MG63 (cell line): ENCODE measurements around the gene R3HDM4. TPM values are rescaled to one million over a fixed set of nuclear protein-coding genes. Genes with fewer than 3 reads are reported as not detected.
"Not testable (repeated sequence)": the region's sequence is repeated elsewhere in the genome, so short reads cannot be mapped to it uniquely, and the experiment has no call there.

ENCODE experiments used
- DNase-seq: peaks from one replicate; pipeline ENCODE4 v3.0.0-alpha.2; 2020
- H3K27me3 ChIP-seq: fragments of 250-450 bp; sonication (Bioruptor Pico); 2 replicates; pipeline ENCODE4 v1.5.1; 2020; ENCODE audit warnings: mild to moderate bottlenecking, moderate library complexity
- H3K36me3 ChIP-seq: fragments of 250-450 bp; sonication (Bioruptor Pico); 2 replicates; pipeline ENCODE4 v1.5.1; 2020; ENCODE audit warnings: mild to moderate bottlenecking, moderate library complexity
- H3K4me3 ChIP-seq: fragments of 250-450 bp; sonication (Bioruptor Pico); 2 replicates; pipeline ENCODE4 v1.5.1; 2020; ENCODE audit warnings: mild to moderate bottlenecking, moderate library complexity
- H3K9me3 ChIP-seq: fragments of 250-450 bp; sonication (Bioruptor Pico); 2 replicates; pipeline ENCODE4 v1.5.1; 2020; ENCODE audit warnings: mild to moderate bottlenecking, moderate library complexity
- total RNA-seq: library from RNA; depleted of rRNA; stranded (reverse); fragments of >200 nt; shearing (Covaris generic); gene quantifications from 2 replicates; pipeline ENCODE4 v1.2.3, GENCODE V29; 2014; ENCODE audit warnings: low replicate concordance; rRNA removed

R3HDM4 gene
- 6.4 and 9.5 TPM in 2 replicates for total RNA-seq

DNA sequence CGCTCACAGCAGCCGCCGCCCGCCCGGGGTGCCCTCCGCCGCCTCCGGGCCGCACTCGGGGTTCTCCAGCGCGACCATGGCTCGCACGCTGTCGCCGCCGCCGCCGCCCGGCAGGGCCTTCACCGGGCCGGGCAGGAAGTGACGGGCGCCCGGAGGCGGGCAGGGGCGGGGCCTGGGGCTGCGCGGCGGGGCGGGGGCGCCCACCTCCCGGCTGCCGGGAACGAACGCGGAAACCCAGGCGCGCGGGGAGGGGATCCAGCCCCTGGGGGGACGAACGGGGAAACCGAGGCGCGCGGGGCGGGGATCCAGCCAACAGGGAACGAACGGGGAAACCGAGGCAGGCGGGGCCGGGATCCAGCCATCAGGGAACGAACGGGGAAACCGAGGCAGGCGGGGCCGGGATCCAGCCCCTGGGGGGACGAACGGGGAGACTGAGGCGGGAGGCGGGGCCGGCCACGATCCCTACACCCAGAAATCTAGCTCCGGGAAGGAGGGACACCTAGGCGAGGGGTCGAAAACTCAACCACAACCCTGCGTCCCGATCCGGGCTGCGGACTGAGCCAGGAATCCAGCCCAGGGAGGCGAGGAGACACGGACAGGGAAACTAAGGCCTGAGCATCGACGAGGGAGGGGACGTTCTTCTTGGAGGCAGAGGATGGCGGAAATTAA is at the start of gene R3HDM4:
R3HDM4 (minus strand) TSS at position 140 of the 669 bp plus-strand sequence; CDS start at position 78, 62 bp downstream.
- Histone ChIP-seq H3K36me3 (0 out of 2 replicates have a peak, but pooled peaks cover 2% of the 10 kb centered on the region), H3K4me3 (peak within 1 kb of the TSS; percentile 61), H3K9me3 (no peaks in the 10 kb centered on the region), H3K27me3 (no peaks in the 10 kb centered on the region)
- DNase-seq: peak; percentile 69

DNA sequence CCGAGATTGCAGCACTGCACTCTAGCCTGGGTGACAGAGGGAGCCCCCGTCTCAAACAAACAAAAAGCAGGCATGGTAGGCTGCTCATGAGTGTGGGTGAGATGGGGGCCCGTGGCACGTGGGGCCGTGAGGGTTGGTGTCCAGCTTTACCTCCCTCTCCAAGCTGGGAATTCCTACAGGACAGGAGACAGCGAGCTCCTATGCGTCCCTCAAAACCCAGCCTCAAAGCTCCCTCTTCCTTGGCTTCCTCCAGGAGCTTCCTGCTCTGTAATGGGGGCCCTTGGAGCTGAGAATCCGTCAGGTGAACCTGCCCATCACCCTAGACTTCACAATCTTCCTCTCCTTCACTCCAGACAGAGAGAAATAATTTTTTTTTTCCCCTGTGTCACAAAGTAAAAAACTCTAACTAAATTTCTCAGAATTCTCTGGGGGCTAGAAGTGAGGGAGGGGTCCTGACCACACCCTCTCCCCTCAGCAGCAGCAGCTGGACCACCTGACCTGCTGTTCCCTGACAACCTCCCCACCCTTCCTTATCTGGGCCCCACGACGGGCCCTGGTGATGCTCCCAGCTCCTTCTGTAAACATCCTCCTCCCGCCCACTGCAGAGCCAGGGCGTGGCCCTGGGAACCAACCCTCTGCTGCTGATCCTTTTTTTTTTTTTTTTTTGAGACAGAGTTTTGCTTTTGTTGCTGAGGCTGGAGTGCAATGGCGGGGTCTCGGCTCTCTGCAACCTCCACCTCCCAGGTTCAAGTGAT is 49.0 kb upstream of the R3HDM4 start:
- no peaks in the 10 kb centered on the region for H3K9me3 ChIP-seq
- H3K27me3 ChIP-seq: no peaks in the 10 kb centered on the region
- no peak overlapping the region for H3K4me3 ChIP-seq
- DNase-seq: peak; percentile 51
- H3K36me3 ChIP-seq: no peaks in the 10 kb centered on the region

DNA sequence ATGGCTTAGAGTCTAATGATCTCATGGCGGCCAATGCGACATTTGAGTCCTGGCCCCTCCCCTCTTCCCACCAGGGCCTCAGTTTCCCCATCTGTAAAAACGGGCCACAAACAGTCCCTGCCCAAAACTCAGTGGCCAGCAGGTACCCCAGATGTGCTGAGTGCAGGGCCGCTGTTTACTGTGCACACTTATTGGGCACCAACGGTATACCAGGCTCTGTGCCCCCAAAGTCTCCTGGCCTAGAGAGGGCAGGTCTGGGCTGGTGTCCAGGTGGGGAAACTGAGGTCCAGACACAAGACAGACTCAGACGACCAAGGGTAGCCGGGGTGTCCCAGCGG is 47.6 kb upstream of the R3HDM4 start:
- Histone ChIP-seq H3K4me3 (no peak overlapping the region), H3K27me3 (no peaks in the 10 kb centered on the region), H3K9me3 (no peaks in the 10 kb centered on the region), H3K36me3 (no peaks in the 10 kb centered on the region)
- DNase-seq: no peak

DNA sequence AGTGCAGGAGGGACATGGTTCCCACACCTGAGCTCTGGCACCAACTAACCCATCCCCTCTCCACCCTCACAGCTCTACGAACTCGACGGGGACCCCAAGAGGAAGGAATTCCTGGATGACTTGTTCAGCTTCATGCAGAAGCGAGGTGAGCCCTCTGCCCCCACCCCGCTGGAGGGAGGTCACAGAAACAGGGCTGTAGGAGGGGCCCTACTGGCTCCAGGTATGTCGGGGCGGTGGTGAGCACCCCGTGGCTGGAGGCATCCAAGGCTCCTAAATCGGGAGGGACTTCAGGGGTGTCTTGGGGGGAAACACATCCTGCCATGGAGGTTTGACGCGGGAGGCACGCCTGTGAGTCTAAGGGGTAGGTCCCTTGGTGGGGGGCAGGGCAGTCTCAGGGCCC is 47.0 kb upstream of the R3HDM4 start:
- no peaks in the 10 kb centered on the region for H3K27me3 ChIP-seq
- no peaks in the 10 kb centered on the region for H3K36me3 ChIP-seq
- DNase-seq: no peak
- no peaks in the 10 kb centered on the region for H3K9me3 ChIP-seq
- no peak overlapping the region for H3K4me3 ChIP-seq

DNA sequence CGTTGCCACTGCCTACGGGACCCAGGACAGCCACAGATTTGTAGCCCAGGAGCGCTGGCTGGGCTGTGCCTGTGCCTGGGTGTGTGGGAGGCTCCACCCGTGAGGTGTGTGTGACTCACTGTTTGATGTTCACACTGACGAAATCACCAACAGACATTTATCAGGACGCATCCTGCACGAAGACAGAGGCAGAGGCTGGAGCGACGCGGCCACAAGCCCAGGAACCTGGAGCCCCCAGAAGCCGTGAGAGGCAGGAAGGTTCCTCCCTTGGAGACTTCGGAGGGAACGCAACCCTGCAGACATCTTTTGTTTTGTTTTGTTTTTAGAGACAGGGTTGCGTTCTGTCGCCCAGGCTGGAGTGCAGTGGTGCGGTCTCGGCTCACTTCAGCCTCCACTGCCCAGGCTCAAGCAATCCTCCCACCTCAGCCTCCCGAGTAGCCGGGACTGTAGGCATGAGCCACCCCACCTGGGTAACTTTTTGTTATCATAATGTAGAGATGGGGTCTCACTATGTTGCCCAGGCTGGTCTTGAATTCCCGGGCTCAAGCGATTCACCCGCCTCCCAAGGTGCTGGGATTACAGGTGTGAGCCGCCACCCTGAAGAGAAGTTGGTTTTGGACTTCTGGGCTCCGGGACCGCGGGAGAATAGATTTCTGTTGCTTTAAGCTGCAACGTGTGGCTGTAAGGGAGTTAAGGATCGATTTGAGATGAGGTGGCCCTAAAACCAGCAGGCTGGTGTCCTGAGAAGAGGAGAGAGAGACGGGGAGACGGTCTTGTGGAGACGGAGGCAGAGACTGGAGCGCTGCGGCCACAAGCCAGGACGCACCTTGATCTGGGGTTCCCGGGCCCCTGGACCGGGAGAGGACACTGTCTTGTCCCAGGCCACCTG is 46.2 kb upstream of the R3HDM4 start:
- DNase-seq: no peak
- no peaks in the 10 kb centered on the region for H3K27me3 ChIP-seq

DNA sequence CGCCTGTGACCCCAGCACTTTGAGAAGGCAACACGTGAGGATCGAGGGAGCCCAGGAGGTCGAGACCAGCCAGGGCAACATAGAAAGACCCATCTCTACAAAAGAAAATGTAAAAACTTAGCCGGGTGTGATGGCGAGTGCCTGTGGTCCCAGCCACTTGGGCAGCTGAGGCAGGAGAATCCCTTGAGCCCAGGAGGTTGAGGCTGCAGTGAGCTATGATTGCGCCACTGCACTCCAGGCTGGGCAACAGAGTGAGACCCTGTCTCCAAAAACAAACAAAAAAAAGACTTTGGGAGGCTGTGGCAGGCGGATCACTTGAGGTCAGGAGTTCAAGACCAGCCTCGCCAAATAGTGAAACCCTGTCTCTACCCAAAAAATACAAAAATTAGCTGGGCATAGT is 44.6 kb upstream of the R3HDM4 start:
- not testable (repeated sequence) for H3K27me3 ChIP-seq, H3K9me3 ChIP-seq, DNase-seq, H3K4me3 ChIP-seq, H3K36me3 ChIP-seq

More for the DNA sequence above, 46.2 kb upstream of the R3HDM4 start:
- H3K4me3 ChIP-seq: no peak overlapping the region
- no peaks in the 10 kb centered on the region for H3K36me3 ChIP-seq
- no peaks in the 10 kb centered on the region for H3K9me3 ChIP-seq

DNA sequence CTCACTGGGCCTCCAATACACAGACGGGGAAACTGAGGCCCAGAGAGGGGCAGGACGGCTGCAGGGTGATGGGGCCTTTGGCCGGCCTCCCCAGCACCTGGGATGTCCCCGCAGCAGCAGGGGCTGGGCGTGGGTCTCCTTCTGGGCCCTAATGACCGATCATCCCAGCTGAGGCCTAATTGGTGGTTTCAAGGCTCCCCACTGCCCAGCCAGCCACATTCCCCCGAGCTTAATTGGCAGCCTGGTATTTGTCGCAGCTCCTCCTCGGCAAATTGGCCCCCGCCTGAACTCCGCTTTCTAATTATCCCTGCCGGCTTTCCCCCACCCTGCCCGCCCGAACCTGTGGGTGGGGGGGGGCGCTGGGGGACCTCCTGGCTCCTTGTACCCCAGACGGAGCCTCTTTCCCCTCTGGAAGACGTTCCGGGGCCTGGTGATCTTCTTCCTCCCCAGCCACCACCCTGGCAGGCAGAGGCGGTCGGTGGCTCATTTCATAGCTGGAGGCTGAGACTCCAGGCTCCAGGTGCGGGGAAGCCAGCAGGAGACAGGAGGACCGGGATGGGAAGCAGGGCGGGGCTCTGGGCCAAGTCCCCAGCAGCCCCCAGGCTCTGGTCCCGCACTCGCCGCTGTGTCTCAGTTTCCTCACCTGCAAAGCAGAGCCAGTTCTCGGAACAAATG is 43.9 kb upstream of the R3HDM4 start:
- H3K9me3 ChIP-seq: no peaks in the 10 kb centered on the region
- H3K27me3 ChIP-seq: no peaks in the 10 kb centered on the region
- H3K36me3 ChIP-seq: no peaks in the 10 kb centered on the region
- DNase-seq: no peak
- H3K4me3 ChIP-seq: no peak overlapping the region

DNA sequence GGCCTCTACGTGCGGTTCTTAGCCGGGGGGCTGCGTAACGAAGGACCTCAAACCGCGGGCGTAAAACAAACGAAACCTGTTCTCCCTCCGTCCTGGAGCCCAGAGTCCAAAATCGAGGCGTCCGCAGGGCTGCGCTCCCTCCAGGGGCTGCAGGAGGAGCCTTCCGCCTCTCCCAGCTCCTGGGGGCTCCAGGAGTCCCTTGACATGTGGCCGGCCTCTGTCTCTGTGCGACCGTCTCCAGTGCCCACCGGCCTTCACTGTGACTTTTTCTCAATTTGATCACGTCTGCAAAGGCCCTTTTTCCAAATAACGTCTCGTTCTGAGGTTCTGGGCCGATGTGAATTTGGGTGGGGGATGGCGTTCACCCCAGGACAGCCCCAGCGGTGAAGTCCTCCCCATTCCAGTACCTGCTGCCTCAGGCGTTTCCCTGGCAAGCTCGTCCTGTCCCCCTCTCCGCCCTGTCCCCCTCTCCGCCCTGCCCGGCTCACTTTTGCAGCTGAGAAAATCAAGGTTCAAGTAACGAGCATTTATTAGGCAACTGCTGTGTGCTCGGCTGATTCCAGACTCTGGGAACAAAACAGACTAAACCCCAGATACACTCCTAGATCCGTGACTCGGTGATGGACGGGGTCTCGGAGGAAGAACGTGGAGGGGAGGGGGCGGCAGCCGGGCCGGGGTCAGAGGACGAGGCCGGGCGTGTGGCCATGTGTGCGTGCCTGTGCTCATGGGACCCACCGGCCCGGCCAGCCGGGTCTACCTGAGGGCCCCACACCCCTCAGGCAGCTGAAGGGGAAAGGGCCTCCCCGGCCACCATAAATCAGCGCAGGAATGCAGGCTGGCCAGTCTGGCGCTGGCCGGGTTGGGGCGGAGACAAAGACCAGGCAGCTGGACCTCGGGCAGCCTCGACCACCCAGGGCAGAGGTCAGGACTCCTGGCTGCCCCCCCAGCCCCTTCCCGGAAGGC is 43.1 kb upstream of the R3HDM4 start:
- no peak for DNase-seq
- Histone ChIP-seq H3K4me3 (no peak overlapping the region), H3K27me3 (no peaks in the 10 kb centered on the region), H3K36me3 (no peaks in the 10 kb centered on the region), H3K9me3 (no peaks in the 10 kb centered on the region)

DNA sequence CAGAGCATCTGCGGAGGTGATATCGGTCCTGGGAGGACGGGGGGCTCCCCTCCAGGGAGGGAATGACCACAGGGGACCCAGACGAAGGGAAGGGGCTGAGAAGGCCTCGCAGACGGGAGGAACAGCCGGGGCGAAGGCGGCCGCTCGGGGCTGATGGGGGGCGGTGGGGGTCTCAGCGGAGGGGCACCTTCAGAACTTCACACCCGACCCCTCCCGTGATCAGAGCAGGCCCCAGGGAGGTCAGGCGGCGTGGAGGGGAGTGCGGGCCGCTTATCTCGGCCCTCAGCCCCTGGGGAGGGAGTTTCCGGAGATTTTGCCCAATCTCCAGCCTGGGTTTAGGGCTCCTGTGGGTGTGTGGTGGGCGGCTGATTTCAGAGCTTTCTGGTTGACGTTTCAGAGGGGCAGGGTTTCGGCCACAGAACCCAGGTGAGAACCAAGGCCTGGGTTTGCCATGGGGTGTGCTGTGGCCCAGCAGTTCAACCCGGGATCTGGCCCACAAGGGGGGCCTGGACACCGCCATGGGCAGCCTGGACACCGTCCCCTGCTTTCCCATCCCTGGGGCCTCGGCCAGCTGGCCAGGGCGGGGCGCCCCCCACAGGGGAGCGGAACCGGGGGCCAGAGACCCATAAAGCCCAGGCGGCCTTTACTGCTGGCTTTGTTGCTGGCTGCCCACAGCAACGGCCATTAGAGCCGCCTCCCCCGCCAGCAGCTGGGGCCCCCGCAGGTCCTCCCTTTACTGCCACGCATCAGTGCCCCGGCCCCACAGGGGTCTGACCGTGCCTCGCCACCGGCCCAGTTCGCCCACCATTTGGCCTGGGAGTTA is 41.9 kb upstream of the R3HDM4 start:
- H3K36me3 ChIP-seq: no peaks in the 10 kb centered on the region
- H3K4me3 ChIP-seq: no peak overlapping the region
- no peaks in the 10 kb centered on the region for H3K27me3 ChIP-seq
- no peaks in the 10 kb centered on the region for H3K9me3 ChIP-seq
- DNase-seq: no peak

DNA sequence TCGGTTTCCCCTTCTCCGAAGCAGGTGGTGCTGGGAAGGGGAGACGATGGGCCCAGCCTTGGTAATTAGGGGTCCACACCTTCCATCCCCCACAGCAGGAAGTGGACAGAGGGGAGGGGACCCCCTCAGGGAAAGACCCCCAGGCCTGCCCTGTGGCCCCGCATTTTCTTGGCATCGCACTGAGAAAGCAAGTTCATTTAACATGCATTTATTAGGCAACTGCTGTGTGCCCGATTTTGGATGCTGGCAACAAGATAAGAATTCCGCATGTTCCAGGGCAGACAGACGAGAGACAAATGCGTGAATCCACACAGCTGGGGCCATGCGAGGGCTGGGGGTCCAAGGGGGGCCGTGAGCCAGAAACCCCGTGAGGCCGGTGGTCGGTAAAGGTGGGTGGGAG is 41.3 kb upstream of the R3HDM4 start:
- DNase-seq: no peak
- Histone ChIP-seq H3K27me3 (no peaks in the 10 kb centered on the region), H3K4me3 (no peak overlapping the region), H3K36me3 (no peaks in the 10 kb centered on the region), H3K9me3 (no peaks in the 10 kb centered on the region)

DNA sequence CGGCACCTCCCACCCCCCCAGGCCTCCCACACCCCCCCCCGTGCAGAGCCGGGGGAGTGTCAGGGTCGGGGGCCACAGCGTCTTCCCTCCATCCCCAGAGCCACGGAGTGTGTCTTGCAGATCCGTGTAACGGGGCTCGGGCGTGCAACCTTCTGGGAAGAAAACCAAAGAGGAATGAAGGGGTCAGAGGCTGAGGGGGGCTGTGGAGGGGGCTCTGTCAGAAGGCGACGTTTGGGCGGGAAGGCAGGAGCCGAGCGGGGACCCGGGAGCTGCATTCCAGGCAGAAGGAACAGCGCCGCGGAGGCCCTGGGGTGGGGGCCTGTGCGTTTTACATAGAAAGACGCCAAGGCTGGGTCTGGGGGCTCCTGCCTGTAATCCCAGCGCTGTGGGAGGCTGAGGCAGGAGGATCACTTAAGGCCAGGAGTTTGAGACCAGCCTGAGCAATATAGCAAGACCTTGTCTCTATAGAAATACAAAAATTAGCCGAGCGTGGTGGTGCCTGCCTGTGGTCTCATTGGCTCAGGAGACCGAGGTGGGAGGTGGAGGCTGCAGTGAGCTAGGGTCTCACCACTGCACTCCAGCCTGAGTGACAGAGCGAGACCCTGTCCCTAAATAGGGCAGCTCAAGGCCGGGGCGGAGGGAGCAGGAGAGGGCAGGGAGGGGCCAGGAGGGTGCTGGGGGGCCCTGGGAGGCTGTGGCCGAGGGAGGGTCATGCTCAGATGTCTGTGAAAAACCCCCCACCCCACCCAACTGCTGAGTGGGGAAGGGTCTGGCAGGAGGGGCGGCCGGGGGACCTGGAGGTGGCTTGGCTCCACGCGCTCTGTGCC is 40.6 kb upstream of the R3HDM4 start:
- Histone ChIP-seq H3K4me3 (no peak overlapping the region), H3K9me3 (no peaks in the 10 kb centered on the region), H3K27me3 (no peaks in the 10 kb centered on the region), H3K36me3 (no peaks in the 10 kb centered on the region)
- no peak for DNase-seq

DNA sequence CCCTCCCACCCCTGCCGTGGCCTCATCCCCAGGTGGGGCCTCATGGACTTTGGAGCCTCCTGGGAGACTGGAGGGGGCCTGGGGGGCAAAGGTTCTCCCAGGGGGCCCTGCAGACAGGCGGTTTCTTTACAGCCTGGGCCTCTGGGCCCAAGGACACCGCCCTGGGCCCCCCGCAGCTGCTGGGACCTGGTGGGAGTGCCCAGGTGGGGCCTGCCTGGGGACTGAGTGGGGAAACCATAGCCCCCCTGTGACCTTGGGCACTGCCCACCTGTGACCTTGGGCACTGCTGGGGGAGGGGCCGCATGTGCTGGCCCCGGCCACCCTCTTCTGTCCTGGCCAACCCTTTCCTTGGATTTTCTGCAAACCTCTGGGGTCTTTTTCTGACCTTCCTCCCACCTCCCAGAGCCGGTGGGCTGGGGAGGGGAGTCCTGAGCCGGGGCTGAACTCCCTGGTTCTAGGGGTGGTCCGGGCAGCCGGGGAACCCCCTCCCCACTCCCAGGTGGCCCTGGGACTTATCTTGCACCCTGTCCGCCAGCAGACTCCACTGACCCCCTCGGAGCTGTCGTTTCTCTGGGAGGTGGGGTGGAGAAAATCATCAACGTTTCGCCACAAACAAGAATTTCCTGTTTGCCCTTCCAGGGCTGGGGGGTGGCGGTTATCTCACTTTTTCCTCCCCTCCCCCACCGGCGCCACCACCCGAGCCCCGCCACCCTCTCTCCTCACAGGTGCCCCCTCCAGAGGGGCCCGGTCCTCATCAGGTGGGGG is 39.8 kb upstream of the R3HDM4 start:
- H3K4me3 ChIP-seq: no peak overlapping the region
- H3K36me3 ChIP-seq: no peaks in the 10 kb centered on the region
- no peaks in the 10 kb centered on the region for H3K27me3 ChIP-seq
- H3K9me3 ChIP-seq: no peaks in the 10 kb centered on the region
- no peak for DNase-seq

DNA sequence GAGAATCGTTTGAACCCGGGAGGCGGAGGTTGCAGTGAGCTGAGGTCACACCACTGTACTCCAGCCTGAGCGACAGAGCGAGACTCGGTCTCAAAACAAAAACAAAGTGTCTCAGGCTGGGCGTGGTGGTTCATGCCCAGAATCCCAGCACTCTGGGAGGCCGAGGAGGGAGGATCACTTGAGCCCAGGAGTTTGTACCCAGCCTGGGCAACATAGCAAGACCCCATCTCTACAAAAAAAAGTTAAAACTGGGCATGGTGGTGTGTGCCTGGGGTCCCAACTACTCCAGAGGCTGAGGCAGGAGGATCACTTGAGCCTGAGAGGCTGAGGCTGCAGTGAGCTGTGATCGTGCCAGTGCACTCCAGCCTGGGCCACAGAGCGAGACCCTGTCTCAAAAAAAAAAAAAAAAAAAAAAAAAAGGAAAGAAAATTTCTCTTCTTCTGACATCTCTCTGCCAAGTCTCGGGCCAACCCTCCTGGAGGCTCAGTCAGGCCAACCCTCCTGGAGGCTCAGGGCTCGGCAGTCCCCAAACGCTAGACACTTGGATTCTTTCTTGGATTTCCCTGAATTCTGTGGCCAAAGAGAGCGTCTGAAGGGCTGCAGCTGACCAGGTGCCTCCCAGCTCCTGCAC is 39.1 kb upstream of the R3HDM4 start:
- no peaks in the 10 kb centered on the region for H3K27me3 ChIP-seq
- H3K4me3 ChIP-seq: no peak overlapping the region
- H3K36me3 ChIP-seq: no peaks in the 10 kb centered on the region
- no peaks in the 10 kb centered on the region for H3K9me3 ChIP-seq
- no peak for DNase-seq
